Adipocyte (in vitro differentiated cells): Measurements from ENCODE around the gene APOL1.
A peak's percentile ranks its signal among the peaks of the same experiment; 100 is the strongest.
"Not testable (repeated sequence)": the region's sequence is repeated elsewhere in the genome, so short reads cannot be mapped to it uniquely, and the experiment has no call there.

ENCODE experiments used
- DNase-seq: peaks from one replicate; pipeline ENCODE4 v3.0.0-alpha.2; 2015; ENCODE audit warnings: low read depth
- H3K27me3 ChIP-seq: replicated peaks from 2 replicates; pipeline ENCODE4 v1.7.0; 2013; ENCODE audit warnings: mild to moderate bottlenecking, low read length, moderate library complexity; ENCODE audit not compliant: control insufficient read depth, insufficient read depth
- H3K36me3 ChIP-seq: 2 replicates; pipeline ENCODE4 v1.7.0; 2013; ENCODE audit warnings: low read length, mild to moderate bottlenecking, moderate library complexity; ENCODE audit not compliant: control insufficient read depth, insufficient read depth, severe bottlenecking
- H3K4me1 ChIP-seq: 2 replicates; pipeline ENCODE4 v1.7.0; 2013; ENCODE audit warnings: mild to moderate bottlenecking, low read length, moderate library complexity; ENCODE audit not compliant: control insufficient read depth, insufficient read depth
- H3K4me3 ChIP-seq: 2 replicates; pipeline ENCODE4 v1.7.0; 2013; ENCODE audit warnings: mild to moderate bottlenecking, low read length, moderate library complexity
- H3K9ac ChIP-seq: 2 replicates; pipeline ENCODE4 v1.7.0; 2013; ENCODE audit warnings: mild to moderate bottlenecking, low read length, moderate library complexity
- H3K9me3 ChIP-seq: 2 replicates; pipeline ENCODE4 v1.7.0; 2013; ENCODE audit warnings: mild to moderate bottlenecking, low read length, moderate library complexity; ENCODE audit not compliant: control insufficient read depth

The APOL1 gene

GRCh38 chr22:36252754-36253522 lies at the start of gene APOL1:
Gene APOL1, plus strand, starts transcription at chr22:36253133. Its CDS starts 1,823 bp downstream, at chr22:36254956.
- peak within 1 kb of the TSS; percentile 84 for H3K4me3 ChIP-seq
- DNase-seq: peak; percentile 46
- H3K36me3 ChIP-seq: no peaks in the 10 kb centered on the region
- H3K9me3 ChIP-seq: peaks cover 11% of the 10 kb centered on the region
- peaks cover 29% of the 10 kb centered on the region for H3K4me1 ChIP-seq
- H3K27me3 ChIP-seq: no peaks in the 10 kb centered on the region
- H3K9ac ChIP-seq: peak within 1 kb of the TSS; percentile 86

GRCh38 chr22:36203441-36203840 lies 49.5 kb upstream of the APOL1 start:
- not testable (repeated sequence) for H3K36me3 ChIP-seq, H3K4me3 ChIP-seq, H3K9me3 ChIP-seq, H3K27me3 ChIP-seq, H3K9ac ChIP-seq, DNase-seq
- peaks cover 16% of the 10 kb centered on the region for H3K4me1 ChIP-seq

- Histone ChIP-seq H3K4me1 (peaks cover 20% of the 10 kb centered on the region), H3K9me3 (no peaks in the 10 kb centered on the region), H3K4me3 (no peak overlapping the region), H3K9ac (no peak overlapping the region), H3K36me3 (no peaks in the 10 kb centered on the region), H3K27me3 (peaks cover 4% of the 10 kb centered on the region)
- DNase-seq: no peak
These were observed 48.8 kb upstream of the APOL1 start for GRCh38 chr22:36204001-36204631.

GRCh38 chr22:36204632-36205015 lies 48.3 kb upstream of the APOL1 start:
- Histone ChIP-seq H3K9me3 (peaks cover 5% of the 10 kb centered on the region), H3K4me1 (peaks cover 20% of the 10 kb centered on the region), H3K4me3 (no peak overlapping the region), H3K36me3 (no peaks in the 10 kb centered on the region), H3K27me3 (peaks cover 4% of the 10 kb centered on the region), H3K9ac (no peak overlapping the region)
- DNase-seq: no peak

- H3K27me3 ChIP-seq, H3K9ac ChIP-seq, H3K4me3 ChIP-seq, DNase-seq, H3K36me3 ChIP-seq, H3K9me3 ChIP-seq: not testable (repeated sequence)
- H3K4me1 ChIP-seq: peaks cover 20% of the 10 kb centered on the region
These were observed 47.4 kb upstream of the APOL1 start for GRCh38 chr22:36205573-36205972.

- no peak overlapping the region for H3K4me3 ChIP-seq
- H3K9me3 ChIP-seq: peaks cover 7% of the 10 kb centered on the region
- H3K9ac ChIP-seq: no peak overlapping the region
- peaks cover 7% of the 10 kb centered on the region for H3K27me3 ChIP-seq
- H3K4me1 ChIP-seq: peaks cover 20% of the 10 kb centered on the region
- H3K36me3 ChIP-seq: no peaks in the 10 kb centered on the region
- DNase-seq: no peak
These were observed 46.7 kb upstream of the APOL1 start for GRCh38 chr22:36206255-36206654.

GRCh38 chr22:36208162-36208765 lies 44.7 kb upstream of the APOL1 start:
- no peaks in the 10 kb centered on the region for H3K36me3 ChIP-seq
- no peak overlapping the region for H3K4me3 ChIP-seq
- no peak for DNase-seq

GRCh38 chr22:36208914-36209313 lies 44.0 kb upstream of the APOL1 start:
- Histone ChIP-seq H3K9me3 (peaks cover 10% of the 10 kb centered on the region), H3K4me1 (peaks cover 13% of the 10 kb centered on the region), H3K36me3 (no peaks in the 10 kb centered on the region), H3K4me3 (no peak overlapping the region), H3K9ac (no peak overlapping the region), H3K27me3 (peaks cover 29% of the 10 kb centered on the region)
- DNase-seq: no peak

More at GRCh38 chr22:36208162-36208765, 44.7 kb upstream of the APOL1 start:
- H3K27me3 ChIP-seq: peaks cover 25% of the 10 kb centered on the region
- H3K9ac ChIP-seq: no peak overlapping the region
- peaks cover 13% of the 10 kb centered on the region for H3K4me1 ChIP-seq
- H3K9me3 ChIP-seq: peaks cover 10% of the 10 kb centered on the region

GRCh38 chr22:36209488-36209908 lies 43.4 kb upstream of the APOL1 start:
- peaks cover 13% of the 10 kb centered on the region for H3K4me1 ChIP-seq
- H3K9me3 ChIP-seq, H3K9ac ChIP-seq, H3K36me3 ChIP-seq, DNase-seq, H3K4me3 ChIP-seq: not testable (repeated sequence)
- H3K27me3 ChIP-seq: peaks cover 30% of the 10 kb centered on the region

GRCh38 chr22:36210224-36210623 lies 42.7 kb upstream of the APOL1 start:
- Histone ChIP-seq H3K4me1 (peaks cover 13% of the 10 kb centered on the region), H3K27me3 (peaks cover 34% of the 10 kb centered on the region), H3K9ac (no peak overlapping the region), H3K4me3 (no peak overlapping the region), H3K9me3 (peaks cover 10% of the 10 kb centered on the region), H3K36me3 (no peaks in the 10 kb centered on the region)
- no peak for DNase-seq

- Histone ChIP-seq H3K9ac (no peak overlapping the region), H3K36me3 (no peaks in the 10 kb centered on the region)
- DNase-seq: no peak
These were observed 41.6 kb upstream of the APOL1 start for GRCh38 chr22:36211237-36211861.

More at GRCh38 chr22:36211237-36211861, 41.6 kb upstream of the APOL1 start:
- H3K9me3 ChIP-seq: peaks cover 10% of the 10 kb centered on the region
- H3K27me3 ChIP-seq: peaks cover 36% of the 10 kb centered on the region
- H3K4me3 ChIP-seq: no peak overlapping the region
- peaks cover 13% of the 10 kb centered on the region for H3K4me1 ChIP-seq
